ENCODE results near the gene RIT2.

RIT2 gene

GRCh38 chr18:43054815-43055519 lies 60.5 kb downstream of the RIT2 start:
- no peaks in the 10 kb centered on the region for H3K36me3 ChIP-seq (ENCODE audit: insufficient read depth, low read length)
- H3K27me3 ChIP-seq (ENCODE audit: insufficient read depth, low read length) = no peaks in the 10 kb centered on the region
- no peak overlapping the region for H2AFZ ChIP-seq (ENCODE audit: low read length, unreplicated experiment)
- no peak overlapping the region for H3K27ac ChIP-seq (ENCODE audit: low read depth, low read length)
- no peaks in the 10 kb centered on the region for H3K79me2 ChIP-seq (ENCODE audit: control insufficient read depth, insufficient read depth, low read length, unreplicated experiment)
- H3K4me3 ChIP-seq (ENCODE audit: low read depth, low read length) = no peak overlapping the region
- H3K4me1 ChIP-seq (ENCODE audit: control insufficient read depth, insufficient read depth, low read length, unreplicated experiment) = peaks cover 4% of the 10 kb centered on the region

DNA sequence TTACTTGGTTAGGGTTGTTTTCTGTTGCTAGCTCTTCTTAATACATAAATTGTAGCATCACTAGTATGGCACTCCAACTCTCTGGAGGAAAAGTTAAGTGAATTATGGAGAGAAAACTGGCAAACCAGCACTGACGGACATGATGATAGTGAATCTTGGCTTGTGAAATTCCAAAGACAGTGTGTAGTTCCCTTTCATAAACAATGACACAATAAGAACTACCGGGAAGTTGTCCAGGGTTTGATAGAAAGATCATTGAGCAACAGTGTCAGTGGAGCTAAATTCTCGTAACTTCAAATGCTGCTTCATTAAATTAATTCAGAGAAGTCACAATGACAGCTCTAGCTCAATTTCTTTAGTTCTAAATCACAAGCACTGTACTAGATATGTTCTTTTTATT lies 66.5 kb downstream of the RIT2 start:
- Histone ChIP-seq H3K27me3 (ENCODE audit: insufficient read depth, low read length) (no peaks in the 10 kb centered on the region), H3K36me3 (ENCODE audit: insufficient read depth, low read length) (no peaks in the 10 kb centered on the region), H3K27ac (ENCODE audit: low read depth, low read length) (peak overlapping the region; percentile 23; the same call in 1 of the 2 replicates), H3K4me3 (ENCODE audit: low read depth, low read length) (no peak overlapping the region), H2AFZ (ENCODE audit: low read length, unreplicated experiment) (peak overlapping the region; percentile 78), H3K4me1 (ENCODE audit: control insufficient read depth, insufficient read depth, low read length, unreplicated experiment) (peaks cover 12% of the 10 kb centered on the region), H3K79me2 (ENCODE audit: control insufficient read depth, insufficient read depth, low read length, unreplicated experiment) (no peaks in the 10 kb centered on the region)

GRCh38 chr18:43046322-43046721 lies 69.2 kb downstream of the RIT2 start:
- H3K79me2 ChIP-seq (ENCODE audit: control insufficient read depth, insufficient read depth, low read length, unreplicated experiment) = no peaks in the 10 kb centered on the region
- no peak overlapping the region for H3K4me3 ChIP-seq (ENCODE audit: low read depth, low read length)
- H3K27ac ChIP-seq (ENCODE audit: low read depth, low read length) = no peak overlapping the region
- H3K27me3 ChIP-seq (ENCODE audit: insufficient read depth, low read length) = no peaks in the 10 kb centered on the region
- H2AFZ ChIP-seq (ENCODE audit: low read length, unreplicated experiment) = no peak overlapping the region
- peaks cover 12% of the 10 kb centered on the region for H3K4me1 ChIP-seq (ENCODE audit: control insufficient read depth, insufficient read depth, low read length, unreplicated experiment)
- H3K36me3 ChIP-seq (ENCODE audit: insufficient read depth, low read length) = no peaks in the 10 kb centered on the region

DNA sequence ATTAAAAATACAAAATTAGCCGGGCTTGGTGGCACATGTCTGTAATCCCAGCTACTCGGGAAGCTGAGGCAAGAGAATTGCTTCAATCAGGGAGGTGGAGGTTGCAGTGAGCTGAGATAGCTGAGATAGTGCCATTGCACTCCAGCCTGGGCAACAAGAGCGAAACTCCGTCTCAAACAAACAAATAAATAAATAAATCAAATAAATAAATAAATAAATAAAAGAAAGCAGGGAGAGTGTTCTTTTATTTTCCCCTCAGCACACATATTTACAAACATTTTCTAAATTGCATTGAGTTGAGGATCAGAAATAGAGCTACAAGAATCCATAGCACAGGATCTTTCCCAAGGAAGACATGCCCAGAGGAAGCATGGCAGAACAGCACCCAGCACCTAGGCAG lies 71.9 kb downstream of the RIT2 start:
- no peak overlapping the region for H2AFZ ChIP-seq (ENCODE audit: low read length, unreplicated experiment)
- peaks cover 4% of the 10 kb centered on the region for H3K4me1 ChIP-seq (ENCODE audit: control insufficient read depth, insufficient read depth, low read length, unreplicated experiment)
- no peak overlapping the region for H3K27ac ChIP-seq (ENCODE audit: low read depth, low read length)
- no peaks in the 10 kb centered on the region for H3K36me3 ChIP-seq (ENCODE audit: insufficient read depth, low read length)
- no peak overlapping the region for H3K4me3 ChIP-seq (ENCODE audit: low read depth, low read length)
- H3K79me2 ChIP-seq (ENCODE audit: control insufficient read depth, insufficient read depth, low read length, unreplicated experiment) = no peaks in the 10 kb centered on the region
- no peaks in the 10 kb centered on the region for H3K27me3 ChIP-seq (ENCODE audit: insufficient read depth, low read length)

DNA sequence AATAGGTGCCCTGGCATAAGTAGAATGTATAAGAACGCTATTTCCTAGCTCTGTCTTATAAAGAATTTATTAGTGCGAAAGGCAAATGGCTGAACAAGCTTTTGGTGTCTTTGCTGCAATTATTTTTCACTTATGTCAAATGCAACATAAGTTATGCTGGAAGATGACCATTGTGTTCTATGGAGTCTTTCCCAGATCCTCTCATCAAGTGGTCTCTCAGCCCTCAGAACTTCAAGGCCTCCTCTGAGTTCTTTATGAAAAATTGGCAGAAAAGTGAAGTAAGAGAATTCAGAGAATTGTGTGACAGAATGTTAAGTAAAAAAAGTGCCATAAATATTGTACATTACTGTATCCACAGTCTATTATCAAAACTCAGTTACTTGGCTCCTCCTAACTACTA lies 75.2 kb downstream of the RIT2 start:
- H3K27ac ChIP-seq (ENCODE audit: low read depth, low read length) = no peak overlapping the region
- H3K79me2 ChIP-seq (ENCODE audit: control insufficient read depth, insufficient read depth, low read length, unreplicated experiment) = no peaks in the 10 kb centered on the region
- H2AFZ ChIP-seq (ENCODE audit: low read length, unreplicated experiment) = no peak overlapping the region
- no peak overlapping the region for H3K4me3 ChIP-seq (ENCODE audit: low read depth, low read length)
- H3K36me3 ChIP-seq (ENCODE audit: insufficient read depth, low read length) = no peaks in the 10 kb centered on the region
- no peaks in the 10 kb centered on the region for H3K27me3 ChIP-seq (ENCODE audit: insufficient read depth, low read length)
- H3K4me1 ChIP-seq (ENCODE audit: control insufficient read depth, insufficient read depth, low read length, unreplicated experiment) = no peaks in the 10 kb centered on the region

DNA sequence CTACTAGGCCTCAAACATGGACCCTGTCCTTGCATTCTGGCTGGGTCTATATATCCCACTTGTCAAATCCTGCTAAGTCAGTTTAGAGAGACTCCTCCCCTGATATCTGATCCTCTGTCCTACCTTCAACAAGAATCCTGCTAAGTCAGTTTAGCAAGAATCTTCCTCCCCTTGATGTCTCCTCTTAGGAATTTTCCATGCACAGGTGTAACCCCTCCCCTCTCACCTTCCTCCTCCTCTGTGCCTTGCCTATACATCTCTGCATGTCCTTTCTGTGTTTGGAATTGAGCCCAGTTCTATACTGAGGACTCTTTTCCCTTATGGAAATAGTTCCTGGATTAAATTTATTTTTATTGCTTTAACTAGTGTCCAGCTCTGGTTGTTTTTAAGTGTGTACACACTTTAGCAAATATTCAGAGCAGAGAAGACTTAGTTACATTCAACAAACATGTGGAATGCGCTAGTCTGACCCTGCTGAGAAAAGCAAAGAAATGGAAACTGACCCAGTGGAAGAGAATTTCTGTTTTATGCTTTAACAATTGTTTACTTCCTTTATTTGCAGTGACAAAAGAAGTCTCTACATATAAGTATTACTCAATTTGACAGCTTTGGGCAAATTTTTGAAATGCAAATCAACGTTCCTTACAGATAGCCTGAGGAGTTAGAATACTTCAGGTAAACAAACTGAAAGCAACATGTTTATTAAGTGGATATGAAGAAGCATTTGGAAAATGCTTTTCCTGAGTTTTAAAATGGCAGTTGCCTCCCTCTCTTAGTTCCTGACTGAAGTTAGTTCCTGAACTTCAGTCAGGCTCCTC lies 80.6 kb downstream of the RIT2 start:
- Histone ChIP-seq H2AFZ (ENCODE audit: low read length, unreplicated experiment) (peak overlapping the region; percentile 45), H3K4me3 (ENCODE audit: low read depth, low read length) (no peak overlapping the region), H3K36me3 (ENCODE audit: insufficient read depth, low read length) (no peaks in the 10 kb centered on the region), H3K27ac (ENCODE audit: low read depth, low read length) (no peak overlapping the region), H3K79me2 (ENCODE audit: control insufficient read depth, insufficient read depth, low read length, unreplicated experiment) (no peaks in the 10 kb centered on the region), H3K4me1 (ENCODE audit: control insufficient read depth, insufficient read depth, low read length, unreplicated experiment) (no peaks in the 10 kb centered on the region), H3K27me3 (ENCODE audit: insufficient read depth, low read length) (no peaks in the 10 kb centered on the region)

GRCh38 chr18:43031169-43031568 lies 84.3 kb downstream of the RIT2 start:
- Histone ChIP-seq H3K4me1 (ENCODE audit: control insufficient read depth, insufficient read depth, low read length, unreplicated experiment) (no peaks in the 10 kb centered on the region), H3K27ac (ENCODE audit: low read depth, low read length) (no peak overlapping the region), H3K36me3 (ENCODE audit: insufficient read depth, low read length) (no peaks in the 10 kb centered on the region), H3K27me3 (ENCODE audit: insufficient read depth, low read length) (no peaks in the 10 kb centered on the region), H2AFZ (ENCODE audit: low read length, unreplicated experiment) (no peak overlapping the region), H3K79me2 (ENCODE audit: control insufficient read depth, insufficient read depth, low read length, unreplicated experiment) (no peaks in the 10 kb centered on the region), H3K4me3 (ENCODE audit: low read depth, low read length) (no peak overlapping the region)

DNA sequence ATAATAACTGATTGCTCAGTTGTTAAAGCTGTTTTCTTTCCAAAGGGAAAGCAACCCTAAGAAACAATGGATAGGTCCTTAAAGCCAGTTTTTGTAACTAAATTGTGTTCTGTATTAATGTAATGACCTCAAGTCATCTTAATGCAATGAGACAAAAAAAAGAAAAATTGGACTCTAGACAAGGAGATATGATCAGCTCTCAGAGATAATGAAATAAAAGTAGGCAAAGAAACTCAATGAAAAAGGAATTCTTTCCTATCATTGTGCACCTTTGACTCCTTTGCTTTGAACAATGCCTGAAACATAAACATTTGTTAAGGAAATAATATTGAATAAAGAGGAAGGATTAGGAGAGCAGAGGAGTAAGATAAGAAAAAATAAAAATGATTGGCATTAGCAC lies 86.1 kb downstream of the RIT2 start:
- no peaks in the 10 kb centered on the region for H3K4me1 ChIP-seq (ENCODE audit: control insufficient read depth, insufficient read depth, low read length, unreplicated experiment)
- H3K4me3 ChIP-seq (ENCODE audit: low read depth, low read length) = no peak overlapping the region
- H2AFZ ChIP-seq (ENCODE audit: low read length, unreplicated experiment) = no peak overlapping the region
- H3K27me3 ChIP-seq (ENCODE audit: insufficient read depth, low read length) = no peaks in the 10 kb centered on the region
- H3K27ac ChIP-seq (ENCODE audit: low read depth, low read length) = no peak overlapping the region
- no peaks in the 10 kb centered on the region for H3K36me3 ChIP-seq (ENCODE audit: insufficient read depth, low read length)
- H3K79me2 ChIP-seq (ENCODE audit: control insufficient read depth, insufficient read depth, low read length, unreplicated experiment) = no peaks in the 10 kb centered on the region

GRCh38 chr18:43022874-43023273 lies 92.6 kb downstream of the RIT2 start:
- Histone ChIP-seq H3K27ac (ENCODE audit: low read depth, low read length) (no peak overlapping the region), H3K79me2 (ENCODE audit: control insufficient read depth, insufficient read depth, low read length, unreplicated experiment) (no peaks in the 10 kb centered on the region), H3K4me1 (ENCODE audit: control insufficient read depth, insufficient read depth, low read length, unreplicated experiment) (no peaks in the 10 kb centered on the region), H3K4me3 (ENCODE audit: low read depth, low read length) (no peak overlapping the region), H3K27me3 (ENCODE audit: insufficient read depth, low read length) (no peaks in the 10 kb centered on the region), H3K36me3 (ENCODE audit: insufficient read depth, low read length) (no peaks in the 10 kb centered on the region), H2AFZ (ENCODE audit: low read length, unreplicated experiment) (no peak overlapping the region)

GRCh38 chr18:43017622-43018021 lies 97.9 kb downstream of the RIT2 start:
- Histone ChIP-seq H3K27ac (ENCODE audit: low read depth, low read length) (no peak overlapping the region), H3K36me3 (ENCODE audit: insufficient read depth, low read length) (no peaks in the 10 kb centered on the region), H3K4me3 (ENCODE audit: low read depth, low read length) (no peak overlapping the region), H3K79me2 (ENCODE audit: control insufficient read depth, insufficient read depth, low read length, unreplicated experiment) (no peaks in the 10 kb centered on the region), H3K27me3 (ENCODE audit: insufficient read depth, low read length) (no peaks in the 10 kb centered on the region), H3K4me1 (ENCODE audit: control insufficient read depth, insufficient read depth, low read length, unreplicated experiment) (peaks cover 14% of the 10 kb centered on the region), H2AFZ (ENCODE audit: low read length, unreplicated experiment) (no peak overlapping the region)

GRCh38 chr18:43013486-43013885 lies 102.0 kb downstream of the RIT2 start:
- Histone ChIP-seq H3K27ac (ENCODE audit: low read depth, low read length) (peak overlapping the region; percentile 94), H3K79me2 (ENCODE audit: control insufficient read depth, insufficient read depth, low read length, unreplicated experiment) (no peaks in the 10 kb centered on the region), H3K27me3 (ENCODE audit: insufficient read depth, low read length) (no peaks in the 10 kb centered on the region), H3K36me3 (ENCODE audit: insufficient read depth, low read length) (no peaks in the 10 kb centered on the region), H3K4me3 (ENCODE audit: low read depth, low read length) (peak overlapping the region; percentile 67), H2AFZ (ENCODE audit: low read length, unreplicated experiment) (peak overlapping the region; percentile 54), H3K4me1 (ENCODE audit: control insufficient read depth, insufficient read depth, low read length, unreplicated experiment) (peaks cover 23% of the 10 kb centered on the region)

All from ACC112 (cell line).